Measurements from ENCODE around the gene CPAMD8. TPM values are rescaled to one million over a fixed set of nuclear protein-coding genes. Genes with fewer than 3 reads are reported as not detected.
"Not testable (repeated sequence)": the region's sequence is repeated elsewhere in the genome, so short reads cannot be mapped to it uniquely, and the experiment has no call there.

The CPAMD8 gene
- total RNA-seq, 1 experiment from 2014 or later: 0.34 TPM

DNA sequence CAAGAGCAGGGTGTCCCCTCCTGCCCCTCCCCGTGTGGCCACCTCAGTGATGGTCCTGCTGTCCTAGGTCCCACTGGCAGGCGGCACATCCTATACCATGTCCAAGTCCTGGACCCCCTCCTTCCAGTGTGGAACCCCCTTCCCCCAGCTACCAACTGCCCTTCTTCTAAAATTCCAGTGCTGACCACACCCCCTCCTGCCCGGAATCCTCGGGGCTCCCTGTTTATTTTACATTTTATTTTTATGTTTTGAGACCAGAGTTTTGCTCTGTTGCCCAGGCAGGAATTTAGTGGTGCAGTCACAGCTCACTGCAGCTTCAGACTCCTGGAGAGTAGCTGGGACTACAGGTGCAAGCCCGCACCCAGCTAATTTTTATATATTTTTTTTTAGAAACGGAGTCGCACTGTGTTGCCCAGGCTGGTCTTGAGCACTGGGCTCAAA is 945 bp upstream of the CPAMD8 start:
- Histone ChIP-seq H3K4me1 (replicated peaks) (0 out of 2 replicates have a peak, but pooled peaks cover 5% of the 10 kb centered on the region), H3K9me3 (replicated peaks) (peaks cover 12% of the 10 kb centered on the region), H3K27me3 (replicated peaks) (peaks cover 29% of the 10 kb centered on the region), H3K27ac (no peak overlapping the region), H3K36me3 (no peaks in the 10 kb centered on the region), H3K4me3 (no peak overlapping the region)
- DNase-seq (ENCODE audit: low read depth in 1 of 2, low spot score in 2 of 2): no peak

DNA sequence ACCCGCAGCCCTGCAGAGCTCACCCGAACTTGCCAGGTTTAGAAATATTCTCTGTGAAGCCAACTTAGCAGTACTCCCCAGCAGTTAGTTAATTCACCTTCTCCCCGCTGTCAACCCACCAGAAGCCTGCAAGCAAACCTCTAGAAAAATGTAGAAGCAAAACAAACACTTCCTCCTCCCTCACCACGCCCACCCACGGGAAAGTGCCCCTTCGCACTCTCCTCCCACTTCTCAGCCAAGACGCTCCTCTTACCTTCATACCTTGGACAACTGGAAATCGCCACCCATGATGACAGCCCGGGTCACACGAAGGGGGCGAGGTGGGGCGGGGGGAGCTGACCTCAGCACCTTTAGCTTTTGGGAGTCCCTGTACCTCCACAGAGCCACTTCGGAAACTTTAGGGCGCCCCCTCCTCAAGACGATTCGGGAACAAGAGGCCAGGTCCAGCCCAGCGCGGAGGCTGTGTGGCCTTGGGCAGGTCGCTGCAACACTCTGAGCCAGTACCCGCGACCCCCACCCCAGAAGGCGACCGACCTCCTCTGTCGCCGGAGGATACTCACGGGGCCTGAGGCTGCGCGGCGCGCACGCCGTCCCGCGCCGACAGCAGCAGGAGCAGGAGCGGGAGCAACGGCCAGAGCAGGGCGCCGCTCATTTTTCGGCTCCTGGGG is 485 bp downstream of the CPAMD8 start:
- H3K4me1 ChIP-seq (replicated peaks): 0 out of 2 replicates have a peak, but pooled peaks cover 5% of the 10 kb centered on the region
- H3K27me3 ChIP-seq (replicated peaks): peaks cover 24% of the 10 kb centered on the region
- DNase-seq (ENCODE audit: low read depth in 1 of 2, low spot score in 2 of 2): no peak
- H3K36me3 ChIP-seq: no peaks in the 10 kb centered on the region
- H3K27ac ChIP-seq: no peak overlapping the region
- peaks cover 12% of the 10 kb centered on the region for H3K9me3 ChIP-seq (replicated peaks)
- H3K4me3 ChIP-seq: no peak overlapping the region

DNA sequence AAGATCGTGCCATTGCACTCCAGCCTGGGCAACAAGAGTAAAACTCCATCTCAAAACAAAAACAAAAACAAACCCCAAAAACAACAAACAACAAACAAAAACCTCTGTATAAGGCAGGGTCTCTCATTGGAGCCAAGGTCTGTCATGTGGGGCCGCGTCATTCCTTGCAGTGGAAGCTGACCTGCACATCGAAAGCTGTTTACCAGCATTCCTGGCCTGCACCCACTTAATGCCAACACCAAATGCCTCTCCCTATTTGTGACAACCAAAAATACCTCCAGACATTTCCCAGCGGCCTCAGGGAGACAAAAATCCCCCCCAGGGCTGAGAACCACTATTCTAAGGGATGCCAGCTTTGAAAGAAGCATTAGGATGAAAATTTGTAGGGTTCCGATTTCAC is 1.2 kb downstream of the CPAMD8 start:
- Histone ChIP-seq H3K27ac (no peak overlapping the region), H3K27me3 (replicated peaks) (peaks cover 24% of the 10 kb centered on the region), H3K4me1 (replicated peaks) (0 out of 2 replicates have a peak, but pooled peaks cover 5% of the 10 kb centered on the region), H3K36me3 (no peaks in the 10 kb centered on the region), H3K4me3 (no peak overlapping the region), H3K9me3 (replicated peaks) (peaks cover 12% of the 10 kb centered on the region)
- DNase-seq (ENCODE audit: low read depth in 1 of 2, low spot score in 2 of 2): no peak

- DNase-seq (ENCODE audit: low read depth in 1 of 2, low spot score in 2 of 2); H3K4me1 ChIP-seq (replicated peaks); H3K36me3 ChIP-seq; H3K27ac ChIP-seq; H3K4me3 ChIP-seq: not testable (repeated sequence)
- Histone ChIP-seq H3K9me3 (replicated peaks) (peaks cover 12% of the 10 kb centered on the region), H3K27me3 (replicated peaks) (peaks cover 24% of the 10 kb centered on the region)
These were observed 1.7 kb downstream of the CPAMD8 start for GRCh38 chr19:17024941-17025340.

GRCh38 chr19:17023805-17024204 is 2.8 kb downstream of the CPAMD8 start:
- H3K9me3 ChIP-seq (replicated peaks): peaks cover 12% of the 10 kb centered on the region
- no peaks in the 10 kb centered on the region for H3K36me3 ChIP-seq
- DNase-seq (ENCODE audit: low read depth in 1 of 2, low spot score in 2 of 2): no peak
- H3K27me3 ChIP-seq (replicated peaks): peaks cover 24% of the 10 kb centered on the region
- H3K4me1 ChIP-seq (replicated peaks): 0 out of 2 replicates have a peak, but pooled peaks cover 5% of the 10 kb centered on the region
- no peak overlapping the region for H3K27ac ChIP-seq
- no peak overlapping the region for H3K4me3 ChIP-seq

DNA sequence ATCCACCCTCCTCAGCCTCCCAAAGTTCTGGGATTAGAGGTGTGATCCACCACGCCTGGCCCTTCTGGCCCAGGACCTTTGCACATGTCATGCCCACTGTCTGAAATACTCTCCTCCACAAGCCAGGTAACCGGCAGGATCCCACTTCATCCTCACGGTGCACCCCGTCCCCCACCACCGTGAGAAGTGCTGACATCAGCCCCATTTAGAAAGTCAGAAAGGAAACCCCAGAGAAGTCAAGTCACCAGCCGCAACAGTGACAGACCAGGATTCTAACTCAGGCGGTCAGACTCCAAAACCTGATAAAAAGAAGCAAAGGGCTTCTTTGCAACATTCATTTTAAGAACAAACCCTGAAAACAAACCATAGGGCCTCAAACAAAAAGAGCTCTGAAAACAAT is 3.9 kb downstream of the CPAMD8 start:
- no peaks in the 10 kb centered on the region for H3K36me3 ChIP-seq
- DNase-seq (ENCODE audit: low read depth in 1 of 2, low spot score in 2 of 2): no peak
- H3K4me3 ChIP-seq: no peak overlapping the region
- 0 out of 2 replicates have a peak, but pooled peaks cover 5% of the 10 kb centered on the region for H3K4me1 ChIP-seq (replicated peaks)
- H3K9me3 ChIP-seq (replicated peaks): peaks cover 12% of the 10 kb centered on the region
- H3K27me3 ChIP-seq (replicated peaks): peaks cover 23% of the 10 kb centered on the region
- no peak overlapping the region for H3K27ac ChIP-seq

DNA sequence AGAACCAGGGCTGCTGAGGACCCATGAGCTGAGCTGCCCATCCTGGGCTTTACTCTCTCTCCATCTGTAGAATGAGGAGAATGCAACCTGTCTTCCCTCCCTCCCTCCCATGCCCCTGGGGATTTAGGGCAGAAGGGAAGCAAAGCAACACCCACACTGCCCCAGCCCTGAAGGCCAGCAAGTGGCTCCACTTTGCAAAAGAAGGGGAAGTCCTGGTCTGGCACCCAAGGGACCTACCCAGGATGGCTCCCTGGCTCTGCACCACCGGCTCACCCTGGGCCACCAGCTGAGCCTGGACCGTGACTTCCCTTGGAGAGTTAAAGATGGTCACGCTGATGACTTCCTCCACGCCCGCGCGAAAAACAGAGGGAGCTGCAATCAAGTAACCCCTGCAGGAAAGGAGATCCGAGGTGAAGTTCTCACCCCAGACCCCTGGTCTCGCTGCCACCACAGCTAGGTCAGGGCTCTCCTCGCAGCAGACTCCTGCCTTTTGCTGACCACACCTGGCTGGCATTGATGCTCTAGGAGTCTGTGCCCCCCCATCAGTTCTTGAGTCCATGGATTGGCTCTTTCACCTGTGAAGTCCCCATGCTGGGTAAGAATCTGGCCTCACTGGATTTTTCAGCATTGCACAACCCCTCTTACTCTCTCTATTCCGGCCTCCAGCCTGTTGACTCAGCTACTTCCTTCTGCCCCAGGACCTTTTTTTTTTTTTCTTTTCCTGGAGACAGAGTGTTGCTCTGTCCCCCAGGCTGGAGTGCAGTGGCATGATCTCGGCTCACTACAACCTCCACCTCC is 4.6 kb downstream of the CPAMD8 start:
- 0 out of 2 replicates have a peak, but pooled peaks cover 5% of the 10 kb centered on the region for H3K4me1 ChIP-seq (replicated peaks)
- no peaks in the 10 kb centered on the region for H3K36me3 ChIP-seq
- no peak overlapping the region for H3K27ac ChIP-seq
- no peak overlapping the region for H3K4me3 ChIP-seq
- H3K9me3 ChIP-seq (replicated peaks): peaks cover 12% of the 10 kb centered on the region
- DNase-seq (ENCODE audit: low read depth in 1 of 2, low spot score in 2 of 2): no peak
- peaks cover 17% of the 10 kb centered on the region for H3K27me3 ChIP-seq (replicated peaks)

- Histone ChIP-seq H3K36me3 (no peaks in the 10 kb centered on the region), H3K9me3 (replicated peaks) (peaks cover 12% of the 10 kb centered on the region), H3K27me3 (replicated peaks) (peaks cover 15% of the 10 kb centered on the region), H3K4me3 (no peak overlapping the region), H3K27ac (no peak overlapping the region), H3K4me1 (replicated peaks) (0 out of 2 replicates have a peak, but pooled peaks cover 4% of the 10 kb centered on the region)
- no peak for DNase-seq (ENCODE audit: low read depth in 1 of 2, low spot score in 2 of 2)
These were observed 5.3 kb downstream of the CPAMD8 start for GRCh38 chr19:17021328-17021727.

GRCh38 chr19:17020823-17021222 is 5.8 kb downstream of the CPAMD8 start:
- no peak for DNase-seq (ENCODE audit: low read depth in 1 of 2, low spot score in 2 of 2)
- H3K27me3 ChIP-seq (replicated peaks): peaks cover 10% of the 10 kb centered on the region
- no peaks in the 10 kb centered on the region for H3K4me1 ChIP-seq (replicated peaks)
- H3K4me3 ChIP-seq: no peak overlapping the region
- no peaks in the 10 kb centered on the region for H3K36me3 ChIP-seq
- H3K27ac ChIP-seq: no peak overlapping the region
- H3K9me3 ChIP-seq (replicated peaks): peaks cover 12% of the 10 kb centered on the region

DNA sequence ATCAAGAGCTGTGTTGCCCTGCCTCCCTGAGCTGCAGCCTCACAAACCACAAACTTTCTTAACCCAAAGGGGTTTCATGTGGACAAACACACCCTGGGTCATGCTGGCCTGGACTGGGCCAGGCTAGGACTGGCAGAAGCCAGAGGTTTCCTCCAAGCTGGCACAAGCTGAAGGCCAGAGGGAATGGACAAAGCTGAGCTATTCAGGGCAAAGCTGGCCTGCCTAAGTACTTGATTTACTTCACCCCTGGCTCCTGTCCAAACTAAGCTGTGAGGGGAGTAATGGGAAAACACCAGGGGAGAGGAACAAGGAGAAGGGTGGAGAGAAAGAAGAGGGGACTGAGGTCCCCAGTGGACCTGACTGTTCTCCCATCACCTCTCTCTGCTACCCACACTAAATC is 6.2 kb downstream of the CPAMD8 start:
- H3K4me1 ChIP-seq (replicated peaks): no peaks in the 10 kb centered on the region
- H3K4me3 ChIP-seq: no peak overlapping the region
- no peak for DNase-seq (ENCODE audit: low read depth in 1 of 2, low spot score in 2 of 2)
- peaks cover 6% of the 10 kb centered on the region for H3K27me3 ChIP-seq (replicated peaks)
- peaks cover 12% of the 10 kb centered on the region for H3K9me3 ChIP-seq (replicated peaks)
- no peaks in the 10 kb centered on the region for H3K36me3 ChIP-seq
- no peak overlapping the region for H3K27ac ChIP-seq

- H3K4me3 ChIP-seq; H3K27ac ChIP-seq; DNase-seq (ENCODE audit: low read depth in 1 of 2, low spot score in 2 of 2); H3K9me3 ChIP-seq (replicated peaks); H3K36me3 ChIP-seq; H3K4me1 ChIP-seq (replicated peaks); H3K27me3 ChIP-seq (replicated peaks): not testable (repeated sequence)
These were observed 12.3 kb downstream of the CPAMD8 start for GRCh38 chr19:17014212-17014861.

GRCh38 chr19:17011485-17011884 is 15.1 kb downstream of the CPAMD8 start:
- Histone ChIP-seq H3K36me3 (no peaks in the 10 kb centered on the region), H3K4me3 (no peak overlapping the region), H3K27ac (no peak overlapping the region), H3K4me1 (replicated peaks) (no peaks in the 10 kb centered on the region), H3K9me3 (replicated peaks) (0 out of 2 replicates have a peak, but pooled peaks cover 4% of the 10 kb centered on the region), H3K27me3 (replicated peaks) (no peaks in the 10 kb centered on the region)
- no peak for DNase-seq (ENCODE audit: low read depth in 1 of 2, low spot score in 2 of 2)

GRCh38 chr19:17006579-17006978 is 20.0 kb downstream of the CPAMD8 start:
- Histone ChIP-seq H3K36me3 (no peaks in the 10 kb centered on the region), H3K27me3 (replicated peaks) (0 out of 2 replicates have a peak, but pooled peaks cover 5% of the 10 kb centered on the region), H3K9me3 (replicated peaks) (no peaks in the 10 kb centered on the region), H3K4me1 (replicated peaks) (no peaks in the 10 kb centered on the region), H3K27ac (no peak overlapping the region), H3K4me3 (no peak overlapping the region)
- no peak for DNase-seq (ENCODE audit: low read depth in 1 of 2, low spot score in 2 of 2)

DNA sequence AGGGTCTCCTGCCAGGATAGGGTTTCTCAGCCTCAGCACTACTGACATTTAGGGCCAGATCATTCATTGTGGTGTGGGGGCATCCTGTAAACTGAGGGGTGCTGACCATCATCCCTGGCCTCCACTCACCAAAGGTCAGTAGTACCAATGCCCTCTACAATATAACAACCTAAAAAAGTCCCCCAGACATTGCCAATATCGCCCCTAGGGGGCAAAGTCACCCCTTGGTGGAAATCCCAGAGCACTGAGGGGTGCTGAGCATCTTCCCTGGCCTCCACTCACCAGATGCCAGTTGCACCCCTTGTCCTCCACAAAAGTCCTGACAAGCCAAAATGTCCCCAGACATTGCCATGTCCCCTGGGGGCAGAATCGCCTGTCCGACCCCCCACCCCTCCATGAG is 21.6 kb downstream of the CPAMD8 start:
- no peaks in the 10 kb centered on the region for H3K36me3 ChIP-seq
- no peaks in the 10 kb centered on the region for H3K9me3 ChIP-seq (replicated peaks)
- H3K4me1 ChIP-seq (replicated peaks): no peaks in the 10 kb centered on the region
- H3K27me3 ChIP-seq (replicated peaks): 0 out of 2 replicates have a peak, but pooled peaks cover 5% of the 10 kb centered on the region
- no peak overlapping the region for H3K27ac ChIP-seq
- DNase-seq (ENCODE audit: low read depth in 1 of 2, low spot score in 2 of 2): no peak
- H3K4me3 ChIP-seq: no peak overlapping the region

All from SJSA1 (cell line).